GM10266 (cell line): ENCODE data around the gene DUT.

ENCODE experiments used
- DNase-seq: peaks from one replicate; pipeline ENCODE4 v3.0.0; 2012; ENCODE audit errors: extremely low spot score
- TF ChIP-seq, protein P1 (sequence below): IDR thresholded peaks from 2 replicates; pipeline ENCODE4 v1.5.1; 2012; ENCODE audit warnings: mild to moderate bottlenecking, low read depth; ENCODE audit not compliant: control insufficient read depth, insufficient read depth; ENCODE audit errors: missing control alignments

Gene DUT

DNA sequence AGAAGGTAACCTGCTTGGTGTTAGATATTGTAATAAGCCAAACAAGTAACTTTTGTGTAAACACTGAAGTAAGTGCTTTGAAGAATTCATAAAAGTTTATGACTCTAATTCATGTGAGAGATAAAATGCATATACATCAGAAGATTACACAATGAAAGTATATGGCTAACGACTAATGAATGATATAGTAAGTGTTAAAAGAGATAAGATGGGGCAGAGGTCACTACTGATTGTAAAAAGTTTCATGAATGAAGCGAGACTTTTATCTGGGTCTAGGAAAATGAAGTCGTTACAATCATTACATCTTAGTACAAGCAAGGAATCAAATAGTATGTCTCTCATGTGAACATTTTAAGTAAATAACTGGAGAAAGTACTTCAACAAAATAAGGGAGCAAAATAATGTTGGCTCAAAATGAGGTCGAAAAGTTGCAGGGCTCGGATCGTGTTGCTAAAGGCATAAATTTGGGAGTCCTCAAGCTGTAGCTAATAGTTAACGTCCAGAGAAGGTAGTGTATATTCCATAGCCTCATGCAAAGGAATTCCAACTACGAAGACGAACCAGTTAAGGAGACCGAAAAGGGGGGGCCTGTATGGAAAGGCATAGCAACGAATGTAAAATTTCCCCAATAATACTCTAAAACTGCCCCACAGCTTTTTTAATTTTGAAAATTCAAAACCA is 984 bp upstream of the DUT start:
- TF ChIP-seq, protein P1, sequence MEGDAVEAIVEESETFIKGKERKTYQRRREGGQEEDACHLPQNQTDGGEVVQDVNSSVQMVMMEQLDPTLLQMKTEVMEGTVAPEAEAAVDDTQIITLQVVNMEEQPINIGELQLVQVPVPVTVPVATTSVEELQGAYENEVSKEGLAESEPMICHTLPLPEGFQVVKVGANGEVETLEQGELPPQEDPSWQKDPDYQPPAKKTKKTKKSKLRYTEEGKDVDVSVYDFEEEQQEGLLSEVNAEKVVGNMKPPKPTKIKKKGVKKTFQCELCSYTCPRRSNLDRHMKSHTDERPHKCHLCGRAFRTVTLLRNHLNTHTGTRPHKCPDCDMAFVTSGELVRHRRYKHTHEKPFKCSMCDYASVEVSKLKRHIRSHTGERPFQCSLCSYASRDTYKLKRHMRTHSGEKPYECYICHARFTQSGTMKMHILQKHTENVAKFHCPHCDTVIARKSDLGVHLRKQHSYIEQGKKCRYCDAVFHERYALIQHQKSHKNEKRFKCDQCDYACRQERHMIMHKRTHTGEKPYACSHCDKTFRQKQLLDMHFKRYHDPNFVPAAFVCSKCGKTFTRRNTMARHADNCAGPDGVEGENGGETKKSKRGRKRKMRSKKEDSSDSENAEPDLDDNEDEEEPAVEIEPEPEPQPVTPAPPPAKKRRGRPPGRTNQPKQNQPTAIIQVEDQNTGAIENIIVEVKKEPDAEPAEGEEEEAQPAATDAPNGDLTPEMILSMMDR, result no peak
- DNase-seq, result no peak

- TF ChIP-seq, protein P1, result no peak
- peak; percentile 85 for DNase-seq
Measured at GRCh38 chr15:48331796-48332641, 790 bp downstream of the DUT start.

DNA sequence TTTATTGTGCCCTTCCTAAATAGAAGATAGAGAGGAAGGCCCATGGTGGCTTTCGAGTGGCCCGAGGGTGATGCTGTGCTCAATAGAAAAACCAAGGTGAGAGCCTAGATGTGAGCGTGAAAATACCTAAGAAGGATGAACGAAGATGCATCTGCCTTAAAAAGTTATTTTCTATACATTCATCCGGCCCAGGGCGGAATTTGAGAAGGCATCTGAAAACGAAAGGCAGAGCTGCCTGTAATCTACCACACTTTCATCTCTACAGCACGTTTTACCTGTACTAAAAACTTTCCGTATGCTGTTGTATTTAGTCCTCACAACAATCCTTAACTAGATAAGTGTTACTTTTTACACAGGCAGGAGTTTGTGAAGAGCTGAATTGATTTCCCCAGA is 1.4 kb downstream of the DUT start:
- TF ChIP-seq, protein P1, result no peak
- DNase-seq, result no peak

- no peak for DNase-seq
- TF ChIP-seq, protein P1, result no peak
Measured at GRCh38 chr15:48333540-48333939, 2.3 kb downstream of the DUT start.

- DNase-seq, result no peak
- TF ChIP-seq, protein P1, result no peak
Measured at GRCh38 chr15:48334260-48334659, 3.0 kb downstream of the DUT start.

DNA sequence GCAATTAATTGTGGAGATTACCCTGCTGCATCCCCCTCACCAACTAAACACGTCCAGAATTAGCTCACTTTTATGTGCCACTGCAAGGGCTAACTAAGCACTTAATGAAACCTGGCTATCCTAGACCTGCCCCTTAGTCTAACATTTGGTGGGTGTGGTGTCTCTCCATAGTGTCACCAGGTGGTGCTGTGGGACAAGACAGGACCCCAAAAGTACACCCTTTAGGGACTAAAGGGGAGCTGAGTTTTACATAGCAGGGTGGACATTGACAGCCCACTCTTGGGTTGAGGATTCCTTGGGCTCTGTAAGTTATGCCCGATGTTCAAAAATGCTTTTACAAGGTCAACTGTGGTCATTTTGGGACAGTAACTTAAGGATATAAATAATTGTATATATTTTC is 5.7 kb downstream of the DUT start:
- TF ChIP-seq, protein P1, result peak; percentile 32
- peak; percentile 23 for DNase-seq

DNA sequence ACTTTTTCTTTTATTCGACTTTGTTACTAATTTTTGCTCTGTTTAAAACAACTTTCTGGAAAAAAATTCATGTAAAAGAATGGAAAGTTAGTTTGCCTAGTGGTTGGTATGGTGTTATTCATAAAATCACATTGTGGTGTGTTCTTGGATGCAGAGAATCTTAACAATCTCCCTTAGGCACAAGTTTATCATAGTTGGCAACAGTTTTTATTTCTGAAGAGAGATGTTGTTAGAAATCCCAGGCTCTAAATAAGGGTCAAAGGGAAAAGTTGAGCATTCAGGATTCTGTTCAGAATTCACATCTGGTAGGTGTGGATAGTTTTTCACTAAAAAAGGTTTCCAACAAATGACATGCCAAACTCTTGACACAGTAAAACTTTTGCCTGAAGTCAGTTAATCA is 6.4 kb downstream of the DUT start:
- DNase-seq, result no peak
- TF ChIP-seq, protein P1, result no peak
